GM21717 (cell line): ENCODE results near the gene SLC22A23.

Source experiments
- ATAC-seq: cut with Tn5 transposase; IDR thresholded peaks from one replicate; pipeline ENCODE4 v1.9.1; 2021; ENCODE audit warnings: mild to moderate bottlenecking, moderate library complexity; ENCODE audit not compliant: unreplicated experiment

SLC22A23 gene

GRCh38 chr6:3339811-3340210 lies 117.0 kb downstream of the SLC22A23 start:
- no peak for ATAC-seq

- no peak for ATAC-seq
Observed at GRCh38 chr6:3337521-3338350, 119.1 kb downstream of the SLC22A23 start.

GRCh38 chr6:3336859-3337515 lies 119.9 kb downstream of the SLC22A23 start:
- no peak for ATAC-seq

- no peak for ATAC-seq
Observed at GRCh38 chr6:3336066-3336786, 120.6 kb downstream of the SLC22A23 start.

GRCh38 chr6:3335169-3335568 lies 121.7 kb downstream of the SLC22A23 start:
- no peak for ATAC-seq

GRCh38 chr6:3334555-3334954 lies 122.3 kb downstream of the SLC22A23 start:
- ATAC-seq = no peak

GRCh38 chr6:3333263-3333662 lies 123.6 kb downstream of the SLC22A23 start:
- ATAC-seq = peak; percentile 54

GRCh38 chr6:3331971-3332370 lies 124.9 kb downstream of the SLC22A23 start:
- no peak for ATAC-seq

GRCh38 chr6:3331494-3331893 lies 125.4 kb downstream of the SLC22A23 start:
- ATAC-seq = no peak

- ATAC-seq = no peak
Observed at GRCh38 chr6:3330199-3330598, 126.7 kb downstream of the SLC22A23 start.

- no peak for ATAC-seq
Observed at GRCh38 chr6:3329393-3330051, 127.3 kb downstream of the SLC22A23 start.

- no peak for ATAC-seq
Observed at GRCh38 chr6:3328796-3329195, 128.1 kb downstream of the SLC22A23 start.

- no peak for ATAC-seq
Observed at GRCh38 chr6:3328145-3328544, 128.7 kb downstream of the SLC22A23 start.

GRCh38 chr6:3327403-3327802 lies 129.4 kb downstream of the SLC22A23 start:
- ATAC-seq = no peak

GRCh38 chr6:3326981-3327380 lies 129.9 kb downstream of the SLC22A23 start:
- no peak for ATAC-seq

GRCh38 chr6:3326184-3326971 lies 130.5 kb downstream of the SLC22A23 start:
- no peak for ATAC-seq

- no peak for ATAC-seq
Observed at GRCh38 chr6:3325210-3325609, 131.6 kb downstream of the SLC22A23 start.

- ATAC-seq = peak; percentile 83
Observed at GRCh38 chr6:3324262-3324942, 132.4 kb downstream of the SLC22A23 start.

- ATAC-seq = no peak
Observed at GRCh38 chr6:3323696-3324261, 133.1 kb downstream of the SLC22A23 start.
